ENCODE results near the gene CEP126. TPM values are rescaled to one million over a fixed set of nuclear protein-coding genes. Genes with fewer than 3 reads are reported as not detected.

CEP126 gene
- total RNA-seq, 1 donor from 2014 or later, result 2.1 TPM

GRCh38 chr11:101880222-101880621 is 34.6 kb upstream of the CEP126 start:
- TF ChIP-seq CTCF (IDR thresholded peaks at IDR 0.05; ENCODE audit: unreplicated experiment), result peak; percentile 41
- Mint-ChIP-seq H3K4me1 (ENCODE audit: low read depth) (peaks cover 5% of the 10 kb centered on the region), H3K36me3 (ENCODE audit: insufficient read depth) (no peaks in the 10 kb centered on the region), H3K27me3 (no peaks in the 10 kb centered on the region), H3K9me3 (ENCODE audit: low read depth) (peaks cover 8% of the 10 kb centered on the region), H3K27ac (no peak overlapping the region), H3K4me3 (ENCODE audit: low read depth) (no peak overlapping the region)
- DNase-seq (ENCODE audit: low spot score, unreplicated experiment), result no peak

GRCh38 chr11:101881586-101881985 is 33.2 kb upstream of the CEP126 start:
- TF ChIP-seq CTCF (IDR thresholded peaks at IDR 0.05; ENCODE audit: unreplicated experiment), result no peak
- Mint-ChIP-seq H3K27ac (no peak overlapping the region), H3K9me3 (ENCODE audit: low read depth) (peaks cover 8% of the 10 kb centered on the region), H3K36me3 (ENCODE audit: insufficient read depth) (no peaks in the 10 kb centered on the region), H3K4me1 (ENCODE audit: low read depth) (peaks cover 5% of the 10 kb centered on the region), H3K27me3 (no peaks in the 10 kb centered on the region), H3K4me3 (ENCODE audit: low read depth) (no peak overlapping the region)
- no peak for DNase-seq (ENCODE audit: low spot score, unreplicated experiment)

GRCh38 chr11:101885631-101886030 is 29.2 kb upstream of the CEP126 start:
- H3K27me3 Mint-ChIP-seq, result no peaks in the 10 kb centered on the region
- no peaks in the 10 kb centered on the region for H3K36me3 Mint-ChIP-seq (ENCODE audit: insufficient read depth)
- no peak overlapping the region for H3K27ac Mint-ChIP-seq
- TF ChIP-seq CTCF (IDR thresholded peaks at IDR 0.05; ENCODE audit: unreplicated experiment), result no peak
- no peaks in the 10 kb centered on the region for H3K4me1 Mint-ChIP-seq (ENCODE audit: low read depth)
- peaks cover 3% of the 10 kb centered on the region for H3K9me3 Mint-ChIP-seq (ENCODE audit: low read depth)
- no peak for DNase-seq (ENCODE audit: low spot score, unreplicated experiment)
- no peak overlapping the region for H3K4me3 Mint-ChIP-seq (ENCODE audit: low read depth)

- Mint-ChIP-seq H3K36me3 (ENCODE audit: insufficient read depth) (no peaks in the 10 kb centered on the region), H3K27ac (no peak overlapping the region), H3K4me1 (ENCODE audit: low read depth) (no peaks in the 10 kb centered on the region), H3K9me3 (ENCODE audit: low read depth) (peaks cover 3% of the 10 kb centered on the region), H3K27me3 (no peaks in the 10 kb centered on the region), H3K4me3 (ENCODE audit: low read depth) (no peak overlapping the region)
- no peak for TF ChIP-seq CTCF (IDR thresholded peaks at IDR 0.05; ENCODE audit: unreplicated experiment)
- DNase-seq (ENCODE audit: low spot score, unreplicated experiment), result no peak
Observed at GRCh38 chr11:101889767-101890166, 25.0 kb upstream of the CEP126 start.

- Mint-ChIP-seq H3K4me3 (ENCODE audit: low read depth) (no peak overlapping the region), H3K4me1 (ENCODE audit: low read depth) (no peaks in the 10 kb centered on the region), H3K9me3 (ENCODE audit: low read depth) (no peaks in the 10 kb centered on the region), H3K27ac (no peak overlapping the region), H3K27me3 (no peaks in the 10 kb centered on the region), H3K36me3 (ENCODE audit: insufficient read depth) (no peaks in the 10 kb centered on the region)
- TF ChIP-seq CTCF (IDR thresholded peaks at IDR 0.05; ENCODE audit: unreplicated experiment), result no peak
- no peak for DNase-seq (ENCODE audit: low spot score, unreplicated experiment)
Observed at GRCh38 chr11:101894505-101894904, 20.3 kb upstream of the CEP126 start.
